HG03558 (cell line): ENCODE measurements around the gene TEPSIN.

Experiments used
- ATAC-seq: cut with Tn5 transposase; IDR thresholded peaks from one replicate; pipeline ENCODE4 v1.9.1; 2021; ENCODE audit warnings: moderate number of reproducible peaks; ENCODE audit not compliant: unreplicated experiment; ENCODE audit errors: extremely low read depth

TEPSIN gene

DNA sequence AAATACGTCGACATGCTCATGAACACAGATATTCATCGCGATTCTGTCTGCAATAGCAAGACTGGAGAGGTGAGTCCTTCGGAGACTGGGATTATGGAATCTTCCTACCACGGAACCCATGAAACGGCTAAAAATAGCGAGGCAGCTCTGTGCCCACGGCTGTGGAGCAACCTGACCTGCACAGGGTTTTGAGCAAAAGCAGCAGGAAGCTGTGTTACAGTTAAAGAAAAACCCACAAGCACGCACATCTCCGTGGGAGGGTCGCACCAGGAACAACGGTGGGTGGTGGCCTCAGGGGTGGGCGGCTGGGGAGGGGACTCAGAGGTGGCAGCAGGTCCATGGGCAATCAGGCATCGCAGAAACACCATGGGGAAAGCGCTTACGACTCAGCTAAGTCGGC, 31.4 kb upstream of the TEPSIN start:
- ATAC-seq = no peak

DNA sequence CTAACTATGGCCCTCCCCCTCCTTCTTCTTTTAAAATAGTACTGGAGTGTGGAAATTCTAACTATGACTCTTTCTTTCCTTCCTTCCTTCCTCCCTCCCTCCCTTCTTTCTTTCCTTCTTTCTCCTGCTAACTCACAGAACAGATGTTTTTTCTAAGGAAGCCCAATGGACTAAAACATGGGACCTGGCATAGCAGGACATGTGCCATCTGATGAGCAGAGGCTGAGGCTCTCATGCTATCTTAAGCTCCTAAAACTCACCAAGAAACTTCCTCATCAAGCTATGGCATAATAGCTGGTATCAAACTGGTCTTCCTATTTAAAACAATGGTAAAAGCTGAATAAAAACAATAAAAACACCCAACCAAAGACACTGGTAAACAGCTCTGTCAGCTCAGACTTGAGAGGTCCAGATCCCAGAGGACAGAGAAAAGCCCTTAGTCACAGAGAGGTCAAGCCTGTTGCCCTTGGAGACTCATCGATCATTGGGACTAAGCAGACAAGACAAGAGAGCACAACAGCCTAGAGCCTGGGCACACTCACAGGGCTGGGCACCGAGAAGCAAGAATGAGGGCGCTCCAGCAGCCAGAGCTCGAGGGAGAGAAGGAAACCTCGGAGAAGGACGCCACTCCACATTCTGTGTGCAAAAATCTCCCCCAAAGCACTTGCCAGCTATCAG, 28.7 kb upstream of the TEPSIN start:
- ATAC-seq = no peak

DNA sequence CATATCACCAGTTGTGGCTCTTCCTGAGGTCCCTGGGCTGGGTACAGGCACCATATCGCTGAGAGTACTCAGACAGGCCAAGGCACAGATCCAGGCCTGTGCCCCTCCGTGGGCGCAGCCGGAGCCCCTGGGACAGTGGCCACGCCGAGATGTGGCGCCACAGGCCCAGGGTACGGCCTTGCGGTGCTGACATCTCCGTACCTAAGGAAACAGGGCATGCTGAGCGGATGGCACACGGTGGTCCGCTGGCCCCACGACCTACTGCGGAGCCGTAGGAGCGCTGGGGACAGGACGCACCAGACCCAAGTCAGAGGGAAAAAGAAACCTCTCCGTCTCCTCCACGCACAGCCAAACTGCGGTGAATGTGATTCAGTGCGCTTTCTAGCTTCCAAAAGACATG, 26.7 kb upstream of the TEPSIN start:
- ATAC-seq = no peak

DNA sequence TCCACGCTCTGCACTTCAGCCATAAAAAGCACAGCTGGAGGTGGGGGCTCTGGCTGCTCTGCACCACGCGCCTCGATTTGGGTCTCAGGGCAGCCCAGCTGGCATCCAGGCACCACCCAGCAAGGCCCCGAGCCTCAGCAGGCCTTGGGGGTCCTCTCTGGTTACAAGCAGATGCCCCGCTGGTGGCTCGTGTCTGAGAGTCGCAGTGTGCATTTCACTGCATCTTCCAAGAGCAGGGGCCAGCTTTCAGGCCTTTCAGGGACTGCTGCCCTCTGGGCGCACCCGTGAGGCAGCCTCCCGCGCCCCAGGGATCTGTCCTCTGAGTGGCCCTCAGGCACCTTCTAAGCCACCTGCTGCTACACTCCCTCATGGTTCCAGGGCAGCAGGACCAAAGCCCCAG, 25.8 kb upstream of the TEPSIN start:
- no peak for ATAC-seq

DNA sequence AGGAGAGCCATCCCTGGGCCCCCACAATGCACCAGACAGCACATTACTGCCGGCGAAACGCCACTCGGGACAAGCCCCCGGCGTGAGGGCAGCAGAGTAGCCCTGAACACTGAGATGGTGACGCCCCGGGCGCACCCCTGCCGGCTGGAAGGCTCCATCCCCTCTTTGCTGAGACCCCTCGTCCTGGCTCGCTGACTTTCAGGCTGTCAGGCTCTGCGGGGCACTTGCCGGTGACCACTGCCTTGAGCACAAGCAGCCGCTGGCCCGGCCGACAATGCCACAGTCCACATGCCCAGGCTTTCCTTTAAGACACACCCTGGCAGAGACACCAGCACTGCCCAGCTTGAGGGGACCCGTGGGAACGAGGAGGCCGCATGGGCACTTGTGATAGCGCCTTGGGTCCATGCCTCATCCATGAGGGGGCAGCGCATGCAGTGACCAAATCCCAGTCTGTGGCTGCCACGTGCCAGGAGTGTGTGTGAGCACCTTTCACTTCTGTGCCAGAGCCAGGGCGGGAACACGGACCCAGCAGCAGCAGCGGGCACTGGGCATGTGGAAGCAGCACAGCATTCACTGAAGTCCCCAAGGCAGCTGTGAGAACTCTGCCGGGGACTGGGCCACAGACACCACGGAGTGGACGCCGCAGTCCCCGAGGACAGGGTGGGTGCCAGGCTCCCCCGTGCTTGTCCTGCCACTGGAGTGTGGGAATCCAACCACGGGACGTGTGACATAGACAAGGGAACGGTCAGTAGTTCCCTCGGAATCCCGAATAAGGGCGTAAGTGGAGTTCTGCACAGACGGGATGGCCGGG, 24.7 kb upstream of the TEPSIN start:
- ATAC-seq = no peak

DNA sequence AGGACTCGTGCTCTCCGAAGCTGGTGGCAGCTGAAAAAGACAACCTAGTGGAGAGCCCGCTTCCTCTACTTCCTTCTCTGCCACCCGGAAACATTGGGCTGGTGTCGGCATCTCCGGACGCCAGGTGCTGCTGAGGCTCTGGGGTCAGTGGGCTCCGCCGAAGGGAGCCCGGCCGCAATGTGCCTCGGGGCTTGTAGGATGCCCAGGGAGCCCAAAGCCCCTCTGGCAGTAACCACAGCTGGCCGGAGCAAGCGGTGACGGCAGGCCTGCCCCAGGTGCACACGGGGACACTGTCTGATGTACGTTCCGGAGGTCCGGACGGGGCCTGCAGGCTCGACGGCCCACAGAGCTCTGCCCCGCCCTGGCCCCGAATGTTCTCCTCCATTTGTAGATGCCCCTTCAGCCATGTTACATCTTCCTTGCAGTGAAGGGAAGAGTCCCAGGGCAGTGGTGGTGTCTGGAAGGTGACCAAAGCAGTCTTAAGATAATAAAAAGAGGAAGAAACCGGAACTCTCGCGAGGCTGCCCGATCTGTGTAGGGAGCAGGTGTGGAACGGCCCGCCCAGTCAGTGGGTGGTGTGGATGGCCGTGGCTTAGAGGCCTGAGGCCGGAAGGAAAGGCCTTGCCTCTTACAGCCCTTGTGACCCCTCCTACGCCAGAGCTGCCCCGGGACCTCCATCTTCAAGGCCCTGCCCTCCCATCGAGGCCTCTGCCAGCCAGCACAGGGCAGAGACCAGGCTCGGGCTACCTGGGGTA, 22.9 kb upstream of the TEPSIN start:
- ATAC-seq = no peak

DNA sequence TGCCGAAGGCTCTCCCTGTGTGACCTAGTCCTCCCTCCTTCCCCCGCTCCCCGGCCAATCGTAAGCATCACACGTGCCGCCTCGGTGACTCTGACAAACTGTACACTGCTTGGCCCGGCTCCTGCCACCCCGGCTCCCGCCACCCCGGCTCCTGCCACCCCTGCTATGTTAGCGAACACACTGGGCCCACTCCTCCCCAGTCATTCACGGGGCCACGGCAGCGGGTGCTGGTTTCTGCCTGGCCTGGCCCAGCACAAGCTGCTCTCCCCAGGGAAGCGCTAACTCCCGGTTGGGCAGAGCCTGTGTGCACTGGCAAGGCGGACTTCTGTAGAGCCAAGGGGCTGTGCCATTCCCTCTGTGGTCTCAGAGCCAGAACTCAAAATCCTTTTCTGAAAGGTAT, 22.2 kb upstream of the TEPSIN start:
- ATAC-seq = no peak

DNA sequence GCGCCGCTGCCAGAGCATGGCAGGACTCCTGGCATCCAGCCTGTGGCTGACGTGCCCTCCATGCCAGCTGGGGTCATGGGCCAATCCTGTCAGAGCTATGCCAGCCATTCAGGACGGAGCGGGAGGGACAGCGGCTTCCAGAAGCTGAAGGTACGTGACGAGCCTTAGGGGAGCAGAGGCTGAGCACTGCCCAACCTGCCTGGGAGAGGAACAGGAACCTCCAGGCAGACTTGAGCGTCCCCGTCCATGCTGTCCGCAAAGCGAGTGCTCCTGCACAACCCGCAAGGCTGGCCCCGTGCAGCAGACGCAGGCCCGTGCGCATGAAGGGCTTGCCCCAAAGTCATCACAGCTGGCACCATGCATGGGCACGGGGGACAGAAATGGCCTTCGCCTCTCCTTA, 21.8 kb upstream of the TEPSIN start:
- no peak for ATAC-seq

DNA sequence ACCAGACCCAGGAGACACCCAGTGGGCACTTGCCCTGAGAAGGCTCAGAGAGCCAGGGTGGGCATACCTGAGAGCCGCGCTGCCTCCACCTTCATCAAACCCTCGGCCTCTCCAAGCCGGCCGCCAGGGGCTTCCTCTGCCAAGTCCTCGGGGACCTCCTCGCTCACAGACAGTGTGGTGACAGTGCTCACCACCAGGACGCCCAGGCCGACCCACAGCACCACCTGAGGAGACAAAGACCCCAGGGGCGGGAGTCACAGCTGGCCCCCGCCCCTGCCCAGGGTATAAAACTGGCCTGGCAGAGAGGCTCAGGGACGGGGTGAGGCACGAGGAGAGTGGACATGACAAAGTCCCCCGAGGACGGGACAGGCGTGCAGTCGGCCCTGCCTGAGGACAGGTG, 21.3 kb upstream of the TEPSIN start:
- no peak for ATAC-seq

DNA sequence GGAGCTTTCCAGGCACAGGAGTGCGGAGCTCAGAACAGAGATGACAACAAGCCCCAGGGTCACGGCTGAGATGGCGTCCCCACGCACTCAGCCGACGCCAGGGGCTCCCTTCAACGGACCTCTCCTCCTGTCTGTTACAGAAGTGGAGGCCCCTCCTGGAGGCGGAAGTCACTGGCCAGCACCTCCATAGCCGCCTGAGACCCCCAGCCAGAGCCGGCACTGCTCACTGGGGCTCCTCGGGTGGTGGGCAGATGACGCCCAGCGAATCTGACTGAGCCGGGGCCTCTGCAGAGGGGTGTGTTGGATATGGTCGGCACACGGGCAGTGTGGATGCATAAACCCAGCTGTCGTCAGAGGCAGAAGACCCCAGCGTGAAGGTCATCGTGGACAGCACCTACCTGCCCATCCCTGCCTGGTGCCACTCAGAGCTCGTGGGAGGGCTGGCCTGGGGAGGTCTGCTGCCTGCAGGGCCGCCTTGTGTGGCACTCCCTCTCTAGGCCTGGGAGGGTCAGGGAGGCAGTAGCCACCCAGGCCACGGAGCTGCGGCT, 20.3 kb upstream of the TEPSIN start:
- ATAC-seq = no peak

DNA sequence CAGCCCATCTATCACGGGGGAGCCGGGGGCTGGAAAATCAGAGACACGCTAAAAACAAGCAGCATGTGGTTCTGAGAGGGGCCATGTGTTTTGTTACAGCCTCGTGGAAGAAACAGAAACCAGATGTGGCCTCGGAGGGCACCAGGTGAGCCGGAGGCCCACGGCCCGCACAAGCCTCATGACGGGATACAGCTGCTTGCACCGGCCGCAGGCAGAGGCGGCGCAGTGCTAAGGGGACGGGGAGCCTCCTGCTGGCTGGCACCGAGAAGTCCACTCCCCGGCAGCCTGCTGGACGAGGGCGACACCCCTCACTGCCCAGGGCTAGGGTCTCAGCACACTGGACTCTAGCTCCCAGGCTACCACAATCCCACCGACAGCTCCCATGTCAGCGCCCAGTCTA, 19.4 kb upstream of the TEPSIN start:
- no peak for ATAC-seq

DNA sequence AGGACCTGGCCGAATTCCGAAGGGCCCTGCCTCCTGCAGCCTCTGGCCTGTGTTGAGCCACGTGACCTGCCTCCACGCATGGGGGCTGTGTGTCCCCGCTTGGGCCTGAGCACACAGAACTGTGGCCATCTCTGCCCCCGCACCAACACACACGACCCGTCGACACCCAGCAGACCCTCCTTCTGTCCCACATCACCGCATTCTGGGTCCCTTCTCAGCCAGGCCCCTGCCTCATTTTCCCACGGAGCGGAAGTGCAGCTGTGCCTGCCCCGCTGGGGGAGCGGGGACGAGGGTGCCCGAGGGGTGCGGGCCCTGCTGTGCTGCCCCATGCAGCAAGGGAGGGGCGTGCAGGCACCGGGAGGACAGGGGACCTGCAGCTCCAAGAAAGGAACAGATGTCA, 18.7 kb upstream of the TEPSIN start:
- no peak for ATAC-seq

DNA sequence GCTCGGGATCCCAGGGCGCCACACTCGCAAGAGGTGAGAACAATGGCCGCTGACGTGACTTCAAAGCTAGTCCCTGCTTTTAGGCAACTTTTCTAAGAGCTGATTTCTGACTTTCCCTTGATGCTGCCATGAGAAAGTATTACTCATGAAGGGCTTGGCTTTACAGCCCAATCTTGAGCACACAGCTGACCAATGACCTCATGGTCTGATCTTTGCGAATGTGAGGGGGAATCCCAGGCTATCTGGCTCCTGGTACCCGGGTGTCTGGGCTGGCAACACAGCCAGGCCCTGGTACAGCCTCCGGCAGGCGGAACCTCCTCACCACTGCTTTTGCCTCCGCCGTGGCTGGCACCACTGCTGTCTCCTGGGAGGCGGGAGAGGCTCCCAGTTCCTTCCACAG, 17.8 kb upstream of the TEPSIN start:
- ATAC-seq = no peak

DNA sequence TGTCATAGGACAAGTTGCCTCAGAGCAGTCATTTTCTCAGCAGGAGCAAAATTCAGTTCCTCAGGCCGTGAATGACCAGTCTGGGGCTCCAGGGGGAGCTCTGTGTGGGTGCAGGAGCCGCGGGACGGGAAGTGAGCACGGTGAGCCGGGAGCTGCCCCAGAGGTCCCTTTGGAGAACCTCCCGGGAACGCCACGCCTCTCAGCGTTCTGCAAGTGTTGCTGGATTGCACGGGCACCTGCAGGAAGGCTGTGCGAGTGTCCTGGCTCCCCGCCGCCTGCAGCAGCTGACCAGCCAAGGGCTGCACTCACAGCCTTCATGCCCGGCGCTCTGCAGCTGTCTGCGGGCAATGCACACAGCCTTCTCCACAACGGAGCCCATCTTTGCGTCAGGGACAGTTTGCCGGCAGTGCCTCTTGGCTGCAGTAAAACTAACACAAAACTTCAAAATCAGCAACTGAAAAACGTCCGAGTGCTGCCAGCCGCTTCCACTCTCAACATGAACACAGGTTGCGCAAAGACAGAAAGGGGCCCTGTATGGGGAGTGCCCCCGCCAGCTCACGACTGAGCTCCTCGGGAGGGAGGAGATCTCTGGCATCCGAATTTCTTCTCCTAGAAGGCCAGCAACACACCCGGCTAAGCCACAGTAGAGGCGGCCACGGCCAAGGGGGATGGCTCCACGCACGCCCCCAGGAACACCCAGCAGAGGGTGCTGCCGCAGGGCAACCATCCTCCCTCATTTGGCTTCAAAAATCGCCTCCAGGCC, 16.3 kb upstream of the TEPSIN start:
- no peak for ATAC-seq

DNA sequence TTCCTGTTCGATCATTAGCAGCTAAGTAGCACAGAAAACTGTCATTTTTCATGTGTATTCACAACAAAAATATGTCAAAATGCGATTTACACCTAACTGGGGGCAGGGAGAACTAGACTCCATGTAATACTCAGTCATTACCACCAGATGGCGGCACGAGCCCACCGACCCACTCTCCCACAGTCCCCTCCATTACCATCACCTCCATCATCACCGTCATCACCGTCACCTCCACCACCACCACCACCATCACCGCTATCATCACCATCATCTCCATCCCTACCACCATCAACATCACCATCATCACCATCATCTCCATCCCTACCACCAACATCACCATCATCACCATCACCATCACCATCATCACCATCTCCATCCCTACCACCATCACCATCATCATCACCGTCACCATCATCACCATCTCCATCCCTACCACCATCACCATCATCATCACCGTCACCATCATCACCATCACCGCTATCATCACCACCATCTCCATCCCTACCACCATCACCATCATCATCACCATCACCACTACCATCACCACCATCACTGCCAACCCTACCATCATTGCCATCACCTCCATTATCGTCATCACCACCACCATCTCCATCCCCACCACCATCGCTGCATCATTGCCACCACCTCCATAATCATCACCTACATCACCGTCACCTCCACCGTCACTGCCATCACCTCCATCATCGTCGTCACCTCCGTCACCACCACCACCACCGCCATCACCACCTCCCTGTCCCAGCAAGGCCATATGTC, 14.7 kb upstream of the TEPSIN start:
- ATAC-seq = no peak

DNA sequence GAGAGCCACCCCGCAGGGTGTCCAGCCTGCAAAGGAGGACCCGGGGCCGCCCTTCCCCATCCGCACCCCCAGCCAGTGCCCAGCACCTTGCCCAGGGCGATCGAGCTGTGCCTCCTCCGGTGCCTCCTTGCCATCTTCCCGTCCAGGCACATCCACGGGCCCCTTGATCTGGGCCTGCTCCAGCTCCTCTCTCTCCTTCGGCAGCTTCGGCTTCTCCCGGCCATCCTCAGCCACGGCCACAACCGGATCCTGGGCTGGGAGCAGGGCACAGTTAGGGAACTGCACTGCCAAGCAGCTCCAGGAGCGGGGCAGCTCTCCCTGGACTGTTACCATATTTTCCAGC, 14.1 kb upstream of the TEPSIN start:
- no peak for ATAC-seq

DNA sequence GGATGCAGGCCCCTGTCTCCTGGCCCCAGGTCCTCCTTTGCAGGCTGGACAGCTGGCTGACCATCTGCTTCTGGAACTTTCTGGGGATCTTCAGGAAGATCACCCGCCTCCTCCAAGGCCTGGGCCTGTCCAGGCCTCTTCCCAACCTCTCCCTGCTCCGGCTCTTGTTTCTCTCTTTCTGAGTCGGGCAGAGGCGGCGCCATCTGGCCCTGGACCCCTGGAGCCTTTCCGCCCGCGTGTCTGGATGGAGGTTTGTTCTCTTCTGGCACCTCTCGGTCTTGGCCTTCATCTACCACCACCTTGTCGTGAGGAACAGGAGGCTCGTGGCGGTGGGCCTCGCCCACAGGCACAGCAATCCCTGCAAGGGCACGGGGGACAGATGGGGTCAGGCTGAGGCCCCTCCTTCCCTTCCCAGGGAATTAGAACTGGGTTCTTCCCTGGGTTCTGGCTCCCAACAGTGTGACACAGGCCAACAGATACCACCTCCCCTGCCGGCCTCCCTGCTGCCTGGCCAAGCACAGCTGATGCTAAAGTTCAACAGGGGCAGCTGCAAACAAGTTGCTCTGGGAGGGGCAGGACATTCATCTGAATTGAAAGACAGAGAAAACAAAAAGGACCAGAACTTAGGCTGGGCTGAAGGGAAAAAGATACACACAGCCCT, 13.6 kb upstream of the TEPSIN start:
- no peak for ATAC-seq

DNA sequence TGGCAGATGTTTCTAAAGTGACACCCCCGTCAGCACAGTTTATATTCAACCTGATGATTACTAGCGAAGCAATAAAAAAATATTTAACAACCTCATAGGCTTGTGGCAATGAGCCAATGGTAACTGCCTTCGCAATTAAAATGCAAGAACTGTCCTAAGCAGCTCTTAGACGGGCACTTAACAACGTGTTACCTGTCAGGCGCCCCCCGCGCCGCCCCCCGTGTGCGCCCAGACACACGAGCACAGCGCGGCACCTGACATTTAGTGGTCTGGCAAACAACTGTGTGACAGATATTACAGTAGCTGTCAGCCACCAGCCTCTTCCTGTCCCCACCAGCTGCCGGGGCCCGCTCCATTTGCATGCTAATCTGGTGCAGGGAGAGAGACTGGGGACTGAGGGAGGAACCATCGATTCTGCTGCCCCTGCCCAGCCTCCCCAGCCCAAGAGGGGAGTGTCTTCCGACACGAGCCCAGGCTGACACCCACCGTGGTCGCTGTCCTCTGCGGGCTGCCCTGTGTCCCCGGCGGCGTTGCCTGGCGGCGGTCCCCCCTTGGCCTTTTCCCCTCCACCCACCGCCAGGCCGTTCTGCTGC, 12.9 kb upstream of the TEPSIN start:
- ATAC-seq = no peak
